Measurements from ENCODE around the gene ZNF177.

DNA sequence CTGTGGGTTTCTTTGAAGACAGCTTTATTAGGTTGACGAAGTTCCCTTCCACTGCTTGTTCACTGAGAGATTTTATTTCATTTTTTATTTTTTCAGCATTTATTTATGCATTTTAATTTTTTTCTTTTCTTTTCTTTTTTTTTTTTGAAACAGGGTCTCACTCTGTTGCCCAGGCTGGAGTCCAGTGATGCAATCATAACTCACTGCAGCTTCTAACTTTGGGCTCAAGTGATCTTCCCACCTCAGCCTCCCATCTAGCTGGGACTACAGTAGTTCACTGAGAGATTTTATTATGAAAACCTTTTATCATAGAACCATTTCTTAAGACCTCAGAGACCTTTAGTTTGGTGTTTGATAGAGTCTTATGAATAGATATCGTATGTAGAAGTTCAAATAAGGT is 10.3 kb upstream of the ZNF177 start:
- TF ChIP-seq, protein P1, sequence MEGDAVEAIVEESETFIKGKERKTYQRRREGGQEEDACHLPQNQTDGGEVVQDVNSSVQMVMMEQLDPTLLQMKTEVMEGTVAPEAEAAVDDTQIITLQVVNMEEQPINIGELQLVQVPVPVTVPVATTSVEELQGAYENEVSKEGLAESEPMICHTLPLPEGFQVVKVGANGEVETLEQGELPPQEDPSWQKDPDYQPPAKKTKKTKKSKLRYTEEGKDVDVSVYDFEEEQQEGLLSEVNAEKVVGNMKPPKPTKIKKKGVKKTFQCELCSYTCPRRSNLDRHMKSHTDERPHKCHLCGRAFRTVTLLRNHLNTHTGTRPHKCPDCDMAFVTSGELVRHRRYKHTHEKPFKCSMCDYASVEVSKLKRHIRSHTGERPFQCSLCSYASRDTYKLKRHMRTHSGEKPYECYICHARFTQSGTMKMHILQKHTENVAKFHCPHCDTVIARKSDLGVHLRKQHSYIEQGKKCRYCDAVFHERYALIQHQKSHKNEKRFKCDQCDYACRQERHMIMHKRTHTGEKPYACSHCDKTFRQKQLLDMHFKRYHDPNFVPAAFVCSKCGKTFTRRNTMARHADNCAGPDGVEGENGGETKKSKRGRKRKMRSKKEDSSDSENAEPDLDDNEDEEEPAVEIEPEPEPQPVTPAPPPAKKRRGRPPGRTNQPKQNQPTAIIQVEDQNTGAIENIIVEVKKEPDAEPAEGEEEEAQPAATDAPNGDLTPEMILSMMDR (IDR thresholded peaks at IDR 0.05) = no peak
- TF ChIP-seq POLR2A (IDR thresholded peaks at IDR 0.05) = no peak

All from adrenal gland (tissue), 5 donors.